HG03280 (cell line): Measurements from ENCODE around the gene FXYD1.
"Not testable (repeated sequence)": the region's sequence is repeated elsewhere in the genome, so short reads cannot be mapped to it uniquely, and the experiment has no call there.

ENCODE experiments used
- ATAC-seq: cut with Tn5 transposase; IDR thresholded peaks from one replicate; pipeline ENCODE4 v1.9.1; 2021; ENCODE audit warnings: mild to moderate bottlenecking, moderate library complexity; ENCODE audit not compliant: unreplicated experiment

The FXYD1 gene

DNA sequence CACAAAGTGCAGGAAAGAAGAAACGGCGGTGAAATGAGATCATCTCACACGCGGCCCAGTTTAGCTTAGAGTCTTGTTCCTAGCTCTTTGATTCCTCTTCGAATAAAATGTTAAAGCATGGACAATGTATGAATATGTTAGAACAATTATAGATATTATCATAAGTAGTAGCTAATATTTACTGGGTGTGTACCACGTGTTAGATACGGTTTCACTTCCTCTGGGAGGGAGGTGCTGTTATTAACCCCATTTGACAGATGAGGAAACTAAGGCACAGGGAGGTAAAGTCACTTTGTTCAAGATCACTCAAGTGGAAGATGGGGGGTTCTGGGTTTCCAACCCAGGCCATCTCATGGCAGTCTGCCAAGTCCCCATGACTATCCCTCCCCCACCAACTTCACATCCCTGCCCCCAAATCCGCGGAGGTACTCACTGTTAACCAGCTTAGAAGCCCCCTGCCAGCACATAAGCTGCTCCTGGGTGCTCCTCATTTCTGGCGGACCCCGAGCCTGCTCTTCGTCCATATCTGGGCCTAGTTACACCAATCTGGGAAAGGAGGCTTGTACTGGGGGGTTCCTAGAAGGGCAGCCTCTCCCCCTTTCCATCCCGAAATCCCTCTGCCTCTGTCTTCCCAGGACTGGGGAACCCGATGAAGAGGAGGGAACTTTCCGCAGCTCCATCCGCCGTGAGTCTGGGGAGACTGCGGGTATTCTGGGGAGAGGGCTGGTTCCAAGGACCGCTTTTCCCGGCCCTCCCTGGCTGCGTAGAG lies 3.4 kb downstream of the FXYD1 start:
- ATAC-seq, result no peak

DNA sequence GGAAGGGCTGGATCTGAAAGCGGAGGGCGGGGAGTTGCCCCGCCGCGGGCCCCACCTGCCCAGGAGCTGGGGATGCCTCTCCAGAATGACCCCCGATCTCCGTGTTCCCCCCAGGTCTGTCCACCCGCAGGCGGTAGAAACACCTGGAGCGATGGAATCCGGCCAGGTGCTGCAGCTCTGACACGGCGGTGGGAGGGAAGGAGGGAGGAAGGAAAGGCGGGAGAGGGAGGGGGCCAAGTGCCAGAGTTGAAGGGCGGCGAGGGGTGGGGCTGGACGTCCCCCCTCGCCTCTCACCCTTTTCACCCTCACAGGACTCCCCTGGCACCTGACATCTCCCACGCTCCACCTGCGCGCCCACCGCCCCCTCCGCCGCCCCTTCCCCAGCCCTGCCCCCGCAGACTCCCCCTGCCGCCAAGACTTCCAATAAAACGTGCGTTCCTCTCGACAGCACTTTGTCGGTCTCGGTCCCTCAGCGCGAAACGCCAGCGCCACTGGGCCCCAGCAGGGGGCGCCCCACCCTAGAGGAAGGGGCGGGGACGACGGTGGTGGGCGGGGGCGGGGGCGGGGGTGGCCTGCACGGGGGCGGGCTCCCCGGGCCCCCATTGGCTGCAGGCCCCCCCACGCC lies 4.1 kb downstream of the FXYD1 start:
- no peak for ATAC-seq

DNA sequence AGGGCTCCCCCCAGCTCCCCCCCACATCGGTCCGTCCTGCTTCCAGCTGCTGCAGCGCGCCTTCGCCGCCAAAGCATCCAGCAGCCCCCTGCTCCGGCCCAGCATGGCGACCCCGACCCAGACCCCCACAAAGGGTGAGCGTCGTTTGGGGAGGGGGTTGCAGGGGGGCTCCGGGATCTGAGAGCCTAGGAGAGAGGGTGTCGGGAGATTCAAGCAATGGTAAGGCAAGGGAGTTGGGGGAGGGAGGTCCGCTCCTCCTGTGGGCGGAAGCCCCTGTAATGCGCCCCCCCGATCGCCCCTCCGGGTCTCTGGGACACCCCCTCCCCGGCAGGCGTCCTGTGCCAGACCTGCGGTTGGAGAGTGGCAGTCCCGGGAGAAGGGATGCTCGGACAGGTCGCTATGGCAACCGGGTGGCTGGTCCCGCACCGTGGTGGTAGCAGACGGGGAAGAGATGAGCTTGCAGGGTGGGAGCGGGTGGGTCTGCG lies 4.6 kb downstream of the FXYD1 start, which contains the start of gene FXYD7:
Gene FXYD7, plus strand, starts transcription at position 25 of the 485 bp plus-strand sequence. Its CDS starts 79 bp downstream, at position 104.
- no peak for ATAC-seq

DNA sequence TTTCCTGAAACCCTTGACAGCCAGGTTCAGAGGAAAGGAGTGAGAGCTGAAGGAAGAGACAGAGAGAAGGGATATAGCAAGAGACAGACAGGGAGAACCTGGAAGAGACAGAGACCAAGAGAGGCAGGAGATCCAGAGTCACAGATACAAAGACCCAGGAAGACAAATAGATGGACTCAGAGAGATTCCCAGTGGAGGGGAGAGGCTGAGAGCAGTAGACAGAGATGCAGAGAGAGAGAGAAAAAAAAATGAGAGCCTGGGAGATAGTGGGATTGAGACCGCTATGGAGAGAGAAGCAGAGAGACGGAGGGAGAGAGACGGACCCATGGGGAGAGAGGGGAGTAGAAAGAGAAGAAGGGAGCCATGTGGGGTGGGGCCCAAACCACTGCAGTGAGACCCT lies 5.2 kb downstream of the FXYD1 start:
- ATAC-seq, result no peak

DNA sequence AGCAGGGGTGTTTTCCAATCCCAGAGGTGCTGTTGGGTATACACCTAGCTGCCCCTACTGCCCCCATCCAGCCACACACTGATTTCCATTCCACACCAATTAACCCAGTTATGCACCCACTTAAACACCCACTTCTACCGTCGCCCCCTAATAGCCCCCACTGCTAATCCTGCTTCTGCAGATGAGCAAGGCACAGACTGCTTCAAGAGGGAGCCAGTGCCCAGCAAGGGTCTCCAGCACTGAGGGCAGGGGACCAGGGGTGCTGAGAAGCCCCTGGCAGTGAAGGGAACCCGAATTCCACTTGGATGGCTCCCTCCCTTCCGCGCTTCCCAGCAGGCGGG lies 5.6 kb downstream of the FXYD1 start:
- ATAC-seq, result no peak

DNA sequence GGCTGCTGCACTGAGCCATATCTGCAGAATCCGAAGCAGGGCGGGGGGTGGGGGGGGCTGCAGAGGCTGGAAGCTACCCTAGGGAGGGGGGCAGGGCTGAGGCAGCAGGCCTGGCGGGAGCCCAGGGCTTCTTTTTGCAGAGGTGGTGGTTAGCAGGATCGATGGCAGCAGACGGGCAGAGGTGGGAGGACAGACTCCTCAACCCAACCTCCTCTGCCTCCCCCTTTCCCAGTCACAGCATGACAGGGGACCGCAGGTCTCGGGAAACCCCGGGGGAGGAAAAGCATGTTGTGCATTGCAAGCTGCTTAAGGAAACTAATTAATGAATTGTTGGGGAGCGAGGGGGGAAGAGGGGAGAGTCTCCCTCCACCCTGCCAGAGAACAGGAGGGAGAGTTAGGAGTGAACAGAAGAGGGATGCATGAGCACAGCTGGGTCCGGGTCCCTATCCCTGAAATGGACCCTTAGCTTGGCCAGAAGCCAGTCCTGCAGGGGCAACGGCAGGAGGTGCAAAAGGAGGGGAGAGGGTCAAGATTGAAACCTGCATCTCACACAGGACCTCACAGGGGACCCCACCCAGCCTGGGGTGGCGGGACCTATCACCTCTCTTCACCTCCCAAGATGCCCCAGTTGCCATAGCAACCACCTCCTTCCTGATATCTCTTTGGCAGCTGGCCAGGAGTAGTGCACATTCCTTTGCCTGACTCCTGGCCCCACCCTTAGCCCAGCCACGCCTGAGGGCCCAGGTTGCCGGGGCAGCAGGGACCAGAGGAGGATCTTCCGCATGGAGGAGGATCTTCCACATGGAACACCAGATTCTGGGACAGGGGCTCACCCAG lies 6.2 kb downstream of the FXYD1 start:
- ATAC-seq, result no peak

DNA sequence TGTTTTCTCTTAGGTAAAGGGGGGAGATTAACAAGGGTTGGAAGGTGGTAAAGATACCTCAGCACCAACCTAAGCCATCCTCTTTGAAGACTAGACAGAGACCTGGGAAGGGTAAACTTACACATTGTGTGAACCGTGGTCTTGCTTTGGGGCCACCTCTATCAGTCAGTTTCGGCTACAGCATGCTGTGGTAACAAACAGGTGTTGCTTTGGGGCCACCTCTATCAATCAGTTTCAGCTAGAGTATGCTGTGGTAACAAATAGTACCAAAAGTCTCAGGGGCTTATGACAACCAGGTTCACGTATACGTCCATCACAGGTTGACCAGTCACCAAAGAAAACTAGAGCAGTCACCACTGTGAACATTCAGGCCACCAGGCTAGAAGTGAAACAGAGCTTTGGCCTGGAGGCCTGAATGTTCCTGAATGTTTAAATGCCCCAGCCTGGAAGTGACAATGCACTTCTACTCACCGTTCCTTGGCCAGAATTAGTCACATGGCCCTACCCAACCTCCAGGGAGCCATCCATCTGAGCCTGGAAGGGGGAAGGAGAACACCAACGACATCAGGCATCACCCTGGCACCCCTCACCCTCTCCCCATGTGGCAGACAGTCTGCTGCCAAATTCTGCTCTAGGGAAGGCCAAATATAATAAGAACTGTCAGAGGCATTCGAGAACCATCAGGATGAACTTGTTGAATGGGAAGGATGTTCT lies 8.3 kb downstream of the FXYD1 start:
- no peak for ATAC-seq

DNA sequence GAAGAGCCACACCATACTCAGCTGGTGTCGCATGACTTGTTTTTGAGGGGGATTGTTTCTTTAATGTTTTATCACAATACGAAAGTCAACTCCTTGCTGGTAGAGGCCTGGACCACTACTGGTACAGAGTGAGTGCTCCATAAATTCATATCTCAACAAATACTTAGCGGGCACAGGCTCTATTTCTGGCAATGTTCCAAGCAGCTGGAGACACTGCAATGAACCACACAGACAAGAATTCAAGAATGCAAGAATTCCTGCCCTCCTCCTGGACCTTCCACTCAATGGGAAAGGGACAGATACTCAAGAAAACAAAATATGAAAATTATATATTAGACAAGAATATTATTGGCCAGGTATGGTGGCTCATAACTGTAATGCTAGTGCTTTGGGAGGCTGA lies 10.8 kb downstream of the FXYD1 start:
- ATAC-seq, result no peak

DNA sequence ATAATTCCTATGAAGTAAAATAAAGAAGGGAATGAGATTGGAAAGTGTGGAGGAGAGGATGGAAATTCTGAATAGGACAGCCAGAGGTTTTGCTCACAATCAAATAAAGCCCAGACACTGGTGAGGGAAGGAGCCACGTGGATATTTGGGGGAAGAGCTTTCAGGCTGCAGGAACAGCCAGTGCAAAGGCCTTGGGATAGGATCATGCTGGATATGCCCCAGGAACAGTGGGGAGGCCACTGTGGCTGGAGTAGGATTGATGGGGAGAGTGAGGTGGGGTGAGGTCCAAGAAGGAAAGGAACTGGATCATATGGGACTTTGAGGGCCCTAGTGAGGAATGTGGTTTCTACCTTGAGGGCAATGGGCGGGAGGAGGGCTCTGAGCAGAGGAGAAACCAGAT lies 11.8 kb downstream of the FXYD1 start:
- ATAC-seq, result no peak

DNA sequence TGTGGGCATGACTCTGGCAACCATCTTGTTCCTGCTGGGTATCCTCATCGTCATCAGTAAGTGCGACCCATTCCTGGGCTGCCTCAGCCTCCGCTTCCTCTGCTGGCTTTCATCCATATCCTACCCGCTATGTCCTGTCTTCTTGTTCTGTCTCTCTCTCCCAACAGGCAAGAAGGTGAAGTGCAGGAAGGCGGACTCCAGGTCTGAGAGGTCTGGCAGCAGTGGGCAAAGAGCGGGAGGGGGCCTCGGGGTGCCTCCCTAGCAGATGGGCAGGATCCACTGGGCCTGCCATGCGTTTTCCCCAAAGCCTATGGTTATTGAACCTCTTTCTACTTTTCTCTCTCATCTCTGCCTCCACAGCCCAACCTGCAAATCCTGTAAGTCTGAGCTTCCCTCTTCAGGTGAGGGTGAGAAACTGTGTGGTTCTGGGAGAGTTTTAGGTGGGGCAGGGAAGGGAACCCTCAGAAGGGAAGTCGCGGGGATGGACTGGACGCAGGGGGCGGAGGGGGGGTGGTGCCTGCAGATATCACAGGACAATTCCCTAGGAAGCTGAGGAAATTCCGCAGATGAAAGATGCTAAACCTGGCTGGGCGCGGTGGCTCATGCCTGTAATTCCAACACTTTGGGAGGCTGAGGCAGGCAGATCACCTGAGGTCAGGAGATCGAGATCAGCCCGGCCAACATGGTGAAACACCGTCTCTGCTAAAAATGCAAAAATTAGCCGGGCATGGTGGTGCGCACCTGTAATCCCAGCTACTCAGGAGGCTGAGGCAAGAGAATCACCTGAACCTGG lies 12.8 kb downstream of the FXYD1 start:
- ATAC-seq, result no peak

DNA sequence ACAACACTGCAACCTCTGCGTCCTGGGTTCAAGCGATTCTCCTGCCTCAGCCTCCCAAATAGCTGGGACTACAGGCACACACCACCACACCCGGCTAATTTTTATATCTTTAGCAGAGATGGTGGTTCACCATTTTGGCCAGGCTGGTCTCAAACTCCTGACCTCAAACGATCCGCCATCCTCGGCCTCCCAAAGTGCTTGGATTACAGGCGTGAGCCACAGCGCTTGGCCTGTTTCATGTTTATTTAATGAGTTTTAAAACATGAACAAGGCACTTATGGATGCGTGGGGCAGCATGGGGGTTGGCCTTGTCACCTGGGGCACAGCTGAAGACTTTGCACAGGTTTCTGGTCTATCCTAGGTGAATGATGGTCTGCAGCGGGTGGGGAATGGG lies 14.5 kb downstream of the FXYD1 start:
- not testable (repeated sequence) for ATAC-seq

DNA sequence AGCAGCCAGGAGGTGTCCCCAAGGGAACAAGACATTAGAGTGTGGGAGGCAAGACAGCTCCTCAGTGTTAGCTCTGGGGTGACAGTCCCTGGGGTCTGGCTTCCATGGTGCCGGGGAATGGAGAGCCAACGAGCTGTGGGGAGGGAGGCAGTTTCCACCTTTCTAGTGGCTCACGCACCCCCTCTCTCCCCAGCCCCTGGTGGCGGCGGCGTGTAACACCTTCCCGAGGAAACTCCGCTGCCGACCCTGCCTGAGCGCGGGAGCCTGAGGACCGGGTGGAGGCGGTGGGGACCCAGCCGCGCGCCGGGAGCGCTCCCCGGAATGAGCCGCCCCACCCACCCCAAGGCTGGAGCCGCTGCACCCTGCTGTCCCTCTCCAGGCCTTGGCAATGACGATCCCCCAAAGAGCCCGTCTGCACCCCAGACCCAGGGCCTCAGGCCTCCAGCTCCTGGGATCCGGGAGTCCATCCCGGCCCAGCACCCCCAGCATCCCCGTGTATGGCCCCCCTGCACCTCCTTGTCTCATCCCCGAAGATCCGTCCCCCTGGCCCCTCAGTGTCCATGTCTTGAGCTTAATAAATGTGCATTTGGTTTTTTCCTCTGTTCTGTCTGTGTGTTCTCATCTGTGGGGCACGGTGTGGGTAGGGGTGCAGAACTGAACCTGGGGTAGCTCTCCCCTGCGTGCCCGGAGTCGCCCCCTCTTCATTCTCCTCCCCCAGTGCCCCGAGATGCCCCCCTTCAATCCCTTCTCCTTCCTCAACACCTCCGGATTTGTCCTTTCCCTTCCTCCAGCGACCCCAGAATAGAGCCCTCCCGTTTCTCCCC lies 15.3 kb downstream of the FXYD1 start:
- peak; percentile 55 for ATAC-seq

DNA sequence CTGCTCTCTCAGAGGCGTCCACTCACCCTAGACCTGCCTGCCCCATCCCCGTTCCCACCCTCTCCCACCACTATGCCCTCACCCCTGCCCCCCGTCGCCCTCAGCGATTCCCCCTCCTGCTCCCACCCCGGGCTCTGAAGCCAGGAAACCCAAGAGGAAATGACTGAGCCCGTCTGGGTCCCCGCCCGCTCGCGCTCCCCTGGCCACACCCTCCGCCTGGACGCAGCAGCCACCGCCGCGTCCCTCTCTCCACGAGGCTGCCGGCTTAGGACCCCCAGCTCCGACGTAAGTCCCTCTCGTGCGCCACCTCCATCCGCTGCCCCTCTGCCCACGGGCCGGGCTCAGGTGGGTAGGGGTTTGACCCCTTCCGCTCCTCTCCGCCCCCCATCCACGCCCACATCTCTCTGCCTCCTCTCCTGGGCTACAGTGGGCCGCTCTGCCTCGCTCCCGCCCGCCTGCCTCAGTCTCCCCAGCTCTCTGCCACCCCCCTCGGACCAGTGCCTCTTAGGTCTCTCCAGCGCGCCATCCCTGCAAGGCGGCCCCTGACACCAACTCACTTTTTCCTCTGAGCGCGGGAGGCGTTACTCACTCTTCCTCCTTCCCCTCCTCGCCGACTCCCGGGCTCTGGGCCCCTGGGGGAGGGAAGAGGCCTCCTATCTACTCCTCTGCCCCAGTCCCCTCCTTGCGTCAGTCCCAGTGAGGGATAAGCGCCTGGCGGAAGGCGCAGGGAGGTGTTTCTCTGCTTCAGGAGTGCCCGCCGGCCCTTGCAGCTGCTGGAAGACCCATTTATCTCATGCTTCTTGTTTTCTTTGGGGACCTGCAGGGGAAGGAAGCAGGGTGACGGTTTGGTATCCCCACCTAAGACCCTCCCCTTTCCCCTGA lies 16.1 kb downstream of the FXYD1 start, which contains the start of gene FXYD5:
Gene FXYD5, plus strand, starts transcription at position 211 of the 882 bp plus-strand sequence. CDS start 816 bp downstream, outside the sequence.
- ATAC-seq, result no peak

DNA sequence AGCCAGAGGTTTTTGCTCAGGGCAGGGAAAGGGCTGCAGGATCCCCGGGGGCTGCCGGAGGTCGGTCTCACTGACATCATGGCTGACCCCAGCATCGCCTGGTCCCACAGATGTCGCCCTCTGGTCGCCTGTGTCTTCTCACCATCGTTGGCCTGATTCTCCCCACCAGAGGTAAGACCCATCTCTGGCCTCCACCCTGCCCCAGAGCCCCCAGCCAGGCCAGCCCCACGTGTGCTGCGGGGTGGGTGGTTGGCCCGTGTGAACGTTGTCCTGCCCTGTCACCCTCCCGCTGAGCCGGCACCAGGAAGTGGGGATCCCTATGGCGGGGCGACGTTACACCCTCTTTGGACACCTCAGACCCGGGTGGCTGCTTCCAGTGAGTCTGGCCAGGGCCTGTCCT lies 16.8 kb downstream of the FXYD1 start:
- ATAC-seq, result no peak

DNA sequence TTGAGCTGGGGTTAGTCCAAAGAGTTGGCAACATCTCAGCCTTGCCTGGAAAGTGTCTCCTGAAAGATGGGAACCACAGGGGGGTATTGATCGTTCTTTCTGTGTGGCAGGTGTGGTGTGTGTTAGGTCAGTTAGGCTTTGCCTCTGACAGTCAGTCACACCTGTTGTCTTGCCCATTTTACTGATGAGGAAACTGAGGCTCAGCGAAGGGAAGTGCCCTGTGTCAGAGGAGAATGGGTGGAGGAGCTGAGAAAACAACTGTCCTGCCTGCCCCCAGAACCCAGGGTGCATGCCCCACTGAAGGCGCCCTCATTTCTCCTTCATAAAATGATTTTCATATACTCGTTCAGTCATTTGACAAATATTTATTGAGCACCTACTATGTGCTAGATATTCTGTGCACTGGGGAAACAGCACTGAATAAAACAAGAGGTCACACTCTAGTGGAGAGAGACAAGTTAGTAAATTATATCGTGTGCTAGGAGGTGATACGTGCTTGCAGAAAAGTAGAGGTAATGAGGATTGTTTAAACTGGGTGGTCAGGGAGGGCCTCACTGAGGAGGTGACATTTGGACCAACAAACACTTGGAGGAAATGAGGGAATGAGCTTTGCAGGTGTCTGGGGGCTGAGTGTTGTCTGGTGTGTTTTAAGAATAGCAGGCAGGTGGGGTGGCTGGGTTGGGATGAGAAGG lies 17.5 kb downstream of the FXYD1 start:
- ATAC-seq, result no peak

DNA sequence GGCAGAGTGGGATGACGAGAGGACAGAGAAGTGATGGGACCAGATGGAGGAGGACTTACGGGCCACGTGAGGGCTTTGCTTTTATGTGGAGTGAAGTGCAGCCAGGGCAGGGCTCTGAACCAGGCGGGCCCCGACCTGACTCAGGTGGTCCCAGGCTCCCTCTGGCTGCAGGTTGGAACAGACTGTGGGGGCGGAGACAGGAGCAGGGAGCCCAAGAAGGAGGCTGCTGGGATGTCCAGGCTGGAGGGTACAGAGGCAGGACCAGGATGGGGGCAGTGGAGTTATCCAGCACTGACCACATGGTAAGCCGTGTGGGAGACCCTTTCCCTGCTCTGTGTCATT lies 18.0 kb downstream of the FXYD1 start:
- no peak for ATAC-seq

DNA sequence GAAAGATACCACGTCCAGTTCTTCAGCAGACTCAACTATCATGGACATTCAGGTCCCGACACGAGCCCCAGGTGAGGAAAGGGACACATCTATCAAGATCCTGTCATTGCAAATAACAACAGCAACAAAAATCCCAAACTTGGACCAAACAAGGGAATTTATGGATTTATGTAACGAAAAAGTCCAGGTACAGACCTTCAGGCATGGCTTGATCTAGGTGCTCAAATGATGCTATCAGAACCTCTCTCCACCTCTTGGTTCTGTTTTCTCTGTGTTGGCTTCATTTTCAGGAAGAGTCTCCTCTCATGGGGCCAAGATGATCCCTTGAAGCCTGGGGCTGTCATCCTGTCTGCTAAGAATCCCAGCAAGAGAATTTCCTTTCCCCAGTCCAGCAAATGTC lies 18.8 kb downstream of the FXYD1 start:
- no peak for ATAC-seq

DNA sequence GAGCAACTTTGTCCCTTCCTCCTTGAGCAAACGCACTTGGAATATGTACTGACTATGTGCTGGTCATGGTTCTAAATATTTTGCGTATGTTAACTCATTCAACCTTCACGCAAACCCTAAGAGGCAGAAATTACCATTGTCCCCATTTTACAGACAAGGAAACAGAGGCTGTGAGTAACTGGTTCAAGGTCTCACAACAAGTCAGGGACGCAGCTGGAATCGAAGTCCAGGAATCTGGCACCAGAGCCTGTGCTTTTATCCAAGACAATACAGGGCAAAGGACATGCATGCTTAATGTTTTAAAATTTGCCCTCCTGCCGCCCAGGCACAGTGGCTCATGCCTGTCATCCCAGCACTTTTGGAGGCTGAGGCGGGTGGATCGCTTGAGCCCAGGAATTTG lies 21.0 kb downstream of the FXYD1 start:
- ATAC-seq, result no peak
